ENCODE data around the gene DOLPP1.

DOLPP1 gene

DNA sequence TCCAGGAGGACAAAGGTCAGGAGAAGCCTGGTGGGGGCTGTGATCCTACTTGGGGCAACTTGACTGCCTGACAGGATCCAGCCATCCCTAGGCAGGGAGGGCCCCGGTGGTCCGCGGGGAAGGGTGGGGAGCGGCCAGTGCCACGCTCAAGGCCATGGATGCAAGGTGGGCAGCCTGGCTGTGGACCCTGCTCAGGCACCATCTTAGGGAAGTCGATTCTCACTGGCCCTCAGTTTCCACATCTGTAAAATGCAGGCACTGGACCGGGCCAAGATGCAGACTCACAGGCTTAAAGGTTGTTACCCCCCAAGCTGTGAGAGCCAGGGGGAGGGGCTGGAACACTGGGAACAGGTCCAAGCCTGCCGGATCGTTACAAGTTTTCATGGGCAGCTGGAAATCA is 8.7 kb upstream of the DOLPP1 start:
- DNase-seq (ENCODE audit: low read depth), result no peak

DNA sequence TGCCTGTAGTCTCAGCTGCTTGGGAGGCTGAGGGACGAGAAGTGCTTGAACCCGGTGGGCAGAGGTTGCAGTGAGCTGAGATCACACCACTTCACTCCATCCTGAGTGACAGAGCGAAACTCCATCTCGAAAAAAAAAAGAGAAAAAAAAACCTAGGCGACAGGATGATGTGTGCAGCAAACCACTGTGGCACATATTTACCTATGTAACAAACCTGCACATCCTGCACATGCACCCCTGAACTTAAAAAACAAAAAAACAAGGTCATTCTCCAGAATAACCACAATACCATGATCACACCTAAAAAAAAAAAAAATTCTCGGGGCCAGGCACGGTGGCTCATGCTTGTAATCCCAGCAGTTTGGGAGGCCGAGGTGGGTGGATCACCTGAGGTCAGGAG is 7.5 kb upstream of the DOLPP1 start:
- H3K4me3 ChIP-seq (ENCODE audit: low read depth, low read length), result no peak overlapping the region
- TF ChIP-seq, protein P1, sequence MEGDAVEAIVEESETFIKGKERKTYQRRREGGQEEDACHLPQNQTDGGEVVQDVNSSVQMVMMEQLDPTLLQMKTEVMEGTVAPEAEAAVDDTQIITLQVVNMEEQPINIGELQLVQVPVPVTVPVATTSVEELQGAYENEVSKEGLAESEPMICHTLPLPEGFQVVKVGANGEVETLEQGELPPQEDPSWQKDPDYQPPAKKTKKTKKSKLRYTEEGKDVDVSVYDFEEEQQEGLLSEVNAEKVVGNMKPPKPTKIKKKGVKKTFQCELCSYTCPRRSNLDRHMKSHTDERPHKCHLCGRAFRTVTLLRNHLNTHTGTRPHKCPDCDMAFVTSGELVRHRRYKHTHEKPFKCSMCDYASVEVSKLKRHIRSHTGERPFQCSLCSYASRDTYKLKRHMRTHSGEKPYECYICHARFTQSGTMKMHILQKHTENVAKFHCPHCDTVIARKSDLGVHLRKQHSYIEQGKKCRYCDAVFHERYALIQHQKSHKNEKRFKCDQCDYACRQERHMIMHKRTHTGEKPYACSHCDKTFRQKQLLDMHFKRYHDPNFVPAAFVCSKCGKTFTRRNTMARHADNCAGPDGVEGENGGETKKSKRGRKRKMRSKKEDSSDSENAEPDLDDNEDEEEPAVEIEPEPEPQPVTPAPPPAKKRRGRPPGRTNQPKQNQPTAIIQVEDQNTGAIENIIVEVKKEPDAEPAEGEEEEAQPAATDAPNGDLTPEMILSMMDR (IDR thresholded peaks at IDR 0.05; ENCODE audit: insufficient read depth, low read depth, low read length, missing control alignments), result no peak
- DNase-seq (ENCODE audit: low read depth), result no peak

More for the DNA sequence above, 8.7 kb upstream of the DOLPP1 start:
- no peak overlapping the region for H3K4me3 ChIP-seq (ENCODE audit: low read depth, low read length)
- TF ChIP-seq, protein P1 (IDR thresholded peaks at IDR 0.05; ENCODE audit: insufficient read depth, low read depth, low read length, missing control alignments), result no peak

DNA sequence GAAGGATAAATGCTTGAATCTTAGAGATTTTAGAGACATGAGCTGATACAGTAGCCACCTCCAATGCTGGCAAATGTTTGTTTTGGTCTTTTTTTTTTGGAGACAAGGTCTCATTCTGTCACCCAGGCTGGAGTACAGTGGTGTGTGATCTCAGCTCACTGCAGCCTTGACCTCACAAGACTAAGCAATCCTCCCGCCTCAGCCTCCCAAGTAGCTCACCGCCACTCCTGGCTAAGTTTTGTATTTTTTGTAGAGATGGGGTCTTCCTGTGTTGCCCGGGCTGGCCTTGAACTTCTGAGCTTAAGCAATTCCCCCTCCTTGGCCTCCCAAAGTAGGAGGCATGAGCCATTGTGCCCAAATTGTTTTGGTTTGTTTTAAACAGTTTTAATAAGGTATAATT is 6.8 kb upstream of the DOLPP1 start:
- TF ChIP-seq, protein P1 (IDR thresholded peaks at IDR 0.05; ENCODE audit: insufficient read depth, low read depth, low read length, missing control alignments), result no peak
- no peak overlapping the region for H3K4me3 ChIP-seq (ENCODE audit: low read depth, low read length)
- DNase-seq (ENCODE audit: low read depth), result no peak

DNA sequence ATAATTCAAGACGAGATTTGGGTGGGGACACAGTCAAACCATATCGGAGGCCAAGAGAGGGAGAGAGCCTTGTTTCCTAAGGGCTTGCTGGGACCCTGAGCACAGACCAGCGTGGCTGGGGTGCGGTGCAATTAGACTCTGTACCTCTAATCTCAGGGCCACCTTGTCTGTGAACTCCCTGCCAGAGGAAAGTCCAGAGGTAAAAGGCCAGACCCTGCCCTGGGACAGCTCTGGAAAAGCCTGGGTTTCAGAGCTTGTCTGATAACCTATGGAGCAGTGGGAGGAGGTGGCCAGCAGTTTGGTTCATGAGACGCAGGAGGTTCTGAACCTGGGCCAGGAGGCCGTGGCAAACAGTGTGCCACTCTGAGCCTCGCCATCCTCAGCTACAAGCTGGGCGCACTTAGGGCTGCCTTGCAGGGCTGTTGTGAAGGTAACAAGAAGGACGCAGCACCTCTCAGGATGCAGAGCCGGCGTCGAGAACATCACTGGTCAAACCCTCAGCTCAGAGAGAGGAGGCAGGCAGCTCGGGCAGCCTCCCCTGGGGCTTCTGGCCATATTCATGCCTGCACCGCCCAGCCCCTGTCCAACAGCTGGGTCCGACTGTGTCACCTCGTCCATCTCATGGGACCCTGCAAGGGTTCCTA is 4.8 kb upstream of the DOLPP1 start:
- DNase-seq (ENCODE audit: low read depth), result no peak
- TF ChIP-seq, protein P1 (IDR thresholded peaks at IDR 0.05; ENCODE audit: insufficient read depth, low read depth, low read length, missing control alignments), result no peak
- H3K4me3 ChIP-seq (ENCODE audit: low read depth, low read length), result no peak overlapping the region

DNA sequence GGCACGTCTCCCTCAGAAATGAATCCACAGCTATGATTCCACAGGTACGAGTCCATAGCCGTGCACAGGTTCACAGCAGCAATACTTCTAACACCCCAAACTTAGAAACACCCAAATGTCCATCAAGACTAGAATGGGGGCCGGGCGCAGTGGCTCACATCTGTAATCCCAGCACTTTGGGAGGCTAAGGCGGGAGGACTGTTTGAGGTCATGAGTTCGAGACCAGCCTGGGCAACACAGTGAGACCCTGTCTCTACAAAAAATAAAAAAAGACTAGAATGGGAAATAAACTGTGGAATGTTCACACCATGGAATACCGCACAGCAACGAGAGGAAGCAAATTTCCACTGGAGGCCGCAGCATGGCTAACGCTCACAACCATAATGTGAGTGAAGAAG is 4.3 kb upstream of the DOLPP1 start:
- no peak for DNase-seq (ENCODE audit: low read depth)
- no peak overlapping the region for H3K4me3 ChIP-seq (ENCODE audit: low read depth, low read length)
- TF ChIP-seq, protein P1 (IDR thresholded peaks at IDR 0.05; ENCODE audit: insufficient read depth, low read depth, low read length, missing control alignments), result no peak

DNA sequence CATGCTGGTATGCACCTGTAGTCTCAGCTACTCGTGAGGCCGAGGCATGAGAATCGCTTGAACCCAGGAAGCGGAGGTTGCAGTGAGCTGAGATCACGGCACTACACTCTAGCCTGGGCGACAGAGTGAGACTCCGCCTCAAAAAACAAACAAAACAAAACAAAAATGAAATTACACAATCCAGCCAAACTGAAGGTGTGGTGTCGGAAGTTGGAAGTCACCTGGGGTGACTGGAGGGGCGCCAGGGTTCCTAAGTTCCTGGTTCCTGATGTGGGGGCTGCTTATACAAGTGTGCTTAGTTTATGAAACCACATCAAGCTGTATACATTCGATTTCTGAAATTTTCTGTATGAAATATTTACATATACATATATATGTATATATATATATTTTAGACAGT is 3.7 kb upstream of the DOLPP1 start:
- no peak overlapping the region for H3K4me3 ChIP-seq (ENCODE audit: low read depth, low read length)
- no peak for DNase-seq (ENCODE audit: low read depth)
- TF ChIP-seq, protein P1 (IDR thresholded peaks at IDR 0.05; ENCODE audit: insufficient read depth, low read depth, low read length, missing control alignments), result no peak

Measured in GM12865 (cell line).